Esophagus muscularis mucosa (tissue), 4 donors: Measurements from ENCODE around the gene CRYBG1. TPM values are rescaled to one million over a fixed set of nuclear protein-coding genes. Genes with fewer than 3 reads are reported as not detected.

Experiments
- DNase-seq: peaks from one replicate; pipeline ENCODE4 v3.0.0-alpha.2; 2017; ENCODE audit errors: extremely low spot score
- H3K27ac ChIP-seq, 4 donors: fragments of 200-600 bp; sonication (generic); replicated peaks in 1 of 4; 1 replicate in 3 of 4; 2 replicates in 1 of 4; pipeline ENCODE4 v1.5.1; 2016 to 2019; ENCODE audit warnings: mild to moderate bottlenecking in 1 of 4
- H3K27me3 ChIP-seq, 4 donors: fragments of 200-600 bp; sonication (generic); one replicate each; pipeline versions ENCODE4 v1.5.1 to v1.6.0; 2016 to 2019
- H3K36me3 ChIP-seq, 4 donors: fragments of 200-600 bp; sonication (generic); one replicate each; pipeline ENCODE4 v1.5.1; 2016 to 2019
- H3K4me1 ChIP-seq, 4 donors: fragments of 200-600 bp; sonication (generic); one replicate each; pipeline ENCODE4 v1.5.1; 2016 to 2019
- H3K4me3 ChIP-seq, 4 donors: fragments of 200-600 bp; sonication (generic); 1 replicate in 2 of 4; 2 replicates in 2 of 4; pipeline ENCODE4 v1.5.1; 2016 to 2019; ENCODE audit warnings: mild to moderate bottlenecking in 4 of 4, moderate library complexity in 1 of 4
- H3K9me3 ChIP-seq, 4 donors: fragments of 200-600 bp; sonication (generic); 1 replicate in 3 of 4; 2 replicates in 1 of 4; pipeline ENCODE4 v1.5.1; 2016 to 2019
- CTCF ChIP-seq, 3 experiments: fragments of 200-600 bp in 2 of 3; fragments of 450-650 bp in 1 of 3; sonication (generic) in 2 of 3; IDR thresholded peaks; one replicate each; pipeline ENCODE4 v1.5.1; 2017 to 2019; ENCODE audit warnings: antibody characterized with exemption in 3 of 3, mild to moderate bottlenecking in 2 of 3, moderate library complexity in 1 of 3
- EP300 ChIP-seq: sonication (generic); formaldehyde crosslinking; IDR thresholded peaks from one replicate; pipeline ENCODE4 v1.6.1; 2017; ENCODE audit warnings: antibody characterized with exemption
- POLR2A ChIP-seq: fragments of 450-650 bp; IDR thresholded peaks from one replicate; pipeline ENCODE4 v1.6.1; 2017; ENCODE audit warnings: antibody characterized with exemption, moderate library complexity, mild to moderate bottlenecking, low read depth
- POLR2AphosphoS5 ChIP-seq, 2 donors: sonication (generic); formaldehyde crosslinking; IDR thresholded peaks; one replicate each; pipeline ENCODE4 v1.6.1; 2017; ENCODE audit warnings: antibody characterized with exemption in 2 of 2
- WGBS: methylation state at CpG from one replicate; pipeline ENCODE4 v1.1.5; 2018; 5-methylcytosine and 5-hydroxymethylcytosine counted together
- intact Hi-C: fragments of 100-400 bp; cut with DNase I; formaldehyde crosslinking; loops from one replicate; pipeline ENCODE4 v1.15.1; 2023
- total RNA-seq, 4 donors: library from RNA; depleted of rRNA; stranded (reverse); fragments of >200 nt; gene quantifications; one replicate each; pipeline versions ENCODE4 v1.1.0 to v1.2.1, GENCODE V29; 2016

The CRYBG1 gene
- total RNA-seq, 4 donors from 2014 or later = 2.1 to 4.5 (median 3.6) TPM

GRCh38 chr6:106528521-106528920 lies 168.0 kb downstream of the CRYBG1 start:
- intact Hi-C loops = no loop called here
- H3K4me3 ChIP-seq = no peak overlapping the region
- H3K27me3 ChIP-seq = no peaks in the 10 kb centered on the region
- H3K4me1 ChIP-seq = no peaks in the 10 kb centered on the region
- H3K9me3 ChIP-seq = no peaks in the 10 kb centered on the region
- 88% methylated on average over 2 of the region's 2 CpGs for WGBS
- TF ChIP-seq CTCF (IDR thresholded peaks at IDR 0.05) (no peak), POLR2A (no peak), POLR2AphosphoS5 (IDR thresholded peaks at IDR 0.05) (no peak), EP300 (no peak)
- H3K36me3 ChIP-seq = peaks cover 0 to 6% (median 0%) of the 10 kb centered on the region in 4 donors
- DNase-seq = no peak
- no peak overlapping the region for H3K27ac ChIP-seq

- intact Hi-C loops = no loop called here
- H3K9me3 ChIP-seq = no peaks in the 10 kb centered on the region
- H3K36me3 ChIP-seq = peaks cover 0 to 6% (median 0%) of the 10 kb centered on the region in 4 donors
- TF ChIP-seq EP300 (no peak), CTCF (IDR thresholded peaks at IDR 0.05) (no peak), POLR2AphosphoS5 (IDR thresholded peaks at IDR 0.05) (no peak), POLR2A (no peak)
- no peak for DNase-seq
- H3K4me1 ChIP-seq = no peaks in the 10 kb centered on the region
- no peaks in the 10 kb centered on the region for H3K27me3 ChIP-seq
- H3K27ac ChIP-seq = no peak overlapping the region
- 91% methylated on average over 3 of the region's 3 CpGs for WGBS
- no peak overlapping the region for H3K4me3 ChIP-seq
Measured at GRCh38 chr6:106529438-106529837, 168.9 kb downstream of the CRYBG1 start.

DNA sequence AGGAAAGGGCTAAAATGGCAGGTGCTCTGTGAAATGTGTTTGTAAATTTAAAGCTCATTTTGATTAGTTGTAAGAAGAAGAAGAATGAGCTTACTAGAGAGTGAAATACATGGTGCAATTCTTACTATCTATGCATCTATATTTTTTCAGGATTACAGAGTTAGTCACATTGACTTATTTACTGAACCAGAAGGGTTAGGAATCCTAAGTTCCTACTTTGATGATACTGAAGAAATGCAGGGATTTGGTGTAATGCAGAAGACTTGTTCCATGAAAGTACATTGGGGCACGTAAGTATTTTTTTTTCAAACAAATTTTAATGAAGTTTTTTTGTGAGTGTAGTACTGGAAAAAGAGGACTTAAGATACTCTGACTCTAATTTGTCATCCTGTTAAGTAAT lies 169.5 kb downstream of the CRYBG1 start:
- WGBS = 86% methylated on average over 1 of the region's 1 CpG
- no peak overlapping the region for H3K4me3 ChIP-seq
- H3K4me1 ChIP-seq = no peaks in the 10 kb centered on the region
- no peaks in the 10 kb centered on the region for H3K27me3 ChIP-seq
- DNase-seq = no peak
- TF ChIP-seq EP300 (no peak), POLR2AphosphoS5 (IDR thresholded peaks at IDR 0.05) (no peak), POLR2A (no peak), CTCF (IDR thresholded peaks at IDR 0.05) (no peak)
- no peaks in the 10 kb centered on the region for H3K9me3 ChIP-seq
- no peak overlapping the region for H3K27ac ChIP-seq
- intact Hi-C loops = no loop called here
- H3K36me3 ChIP-seq = peaks cover 0 to 6% (median 0%) of the 10 kb centered on the region in 4 donors

- intact Hi-C loops = no loop called here
- no peaks in the 10 kb centered on the region for H3K4me1 ChIP-seq
- H3K9me3 ChIP-seq = no peaks in the 10 kb centered on the region
- H3K27ac ChIP-seq = no peak overlapping the region
- no peak for DNase-seq
- H3K36me3 ChIP-seq = peaks cover 0 to 6% (median 0%) of the 10 kb centered on the region in 4 donors
- TF ChIP-seq CTCF (IDR thresholded peaks at IDR 0.05) = no peak
- no peak for TF ChIP-seq EP300
- TF ChIP-seq POLR2AphosphoS5 (IDR thresholded peaks at IDR 0.05) = no peak
- TF ChIP-seq POLR2A = no peak
- no peaks in the 10 kb centered on the region for H3K27me3 ChIP-seq
- no peak overlapping the region for H3K4me3 ChIP-seq
- WGBS = 94% methylated on average over 1 of the region's 1 CpG
Measured at GRCh38 chr6:106530502-106530901, 170.0 kb downstream of the CRYBG1 start.

GRCh38 chr6:106533054-106533453 lies 172.5 kb downstream of the CRYBG1 start:
- no peak for DNase-seq
- peaks cover 0 to 6% (median 0%) of the 10 kb centered on the region in 4 donors for H3K36me3 ChIP-seq
- intact Hi-C loops = no loop called here
- H3K9me3 ChIP-seq = no peaks in the 10 kb centered on the region
- no peaks in the 10 kb centered on the region for H3K27me3 ChIP-seq
- H3K4me1 ChIP-seq = no peaks in the 10 kb centered on the region
- TF ChIP-seq EP300 = no peak
- TF ChIP-seq POLR2AphosphoS5 (IDR thresholded peaks at IDR 0.05) = no peak
- TF ChIP-seq POLR2A = no peak
- TF ChIP-seq CTCF (IDR thresholded peaks at IDR 0.05) = no peak
- no peak overlapping the region for H3K27ac ChIP-seq
- no peak overlapping the region for H3K4me3 ChIP-seq
- WGBS = 64% methylated on average over 5 of the region's 5 CpGs
